ENCODE measurements around the gene CCDC92. TPM values are rescaled to one million over a fixed set of nuclear protein-coding genes. Genes with fewer than 3 reads are reported as not detected.

Gene CCDC92
- total RNA-seq (2016; rRNA removed; fragmentation: Illumina TruSeq; extraction: Trizol) (4.6 and 5.4 TPM in 2 replicates), polyA plus RNA-seq (2011; rRNA removed) (14.7 and 17.0 TPM in 2 replicates), polyA minus RNA-seq (2011; rRNA and poly(A)+ RNA removed; ENCODE audit: low replicate concordance) (4.1 and 12.5 TPM in 2 replicates), Bru-seq, nascent RNA (percentile 76 among the genes with signal in this experiment), BruChase-seq, experiment 1, labeled RNA remaining after a 6-hour chase (percentile 72 among the genes with signal in this experiment), BruChase-seq, experiment 2, labeled RNA remaining after a 2-hour chase (percentile 81 among the genes with signal in this experiment)
- 6.8 and 8.3 TPM in 2 replicates for total RNA-seq (2016; cell fraction: cytosol; rRNA removed; fragmentation: Illumina TruSeq; extraction: Trizol; ENCODE audit: low read depth)
- 3.3 and 3.9 TPM in 2 replicates for total RNA-seq (2016; cell fraction: insoluble cytoplasmic fraction; rRNA removed; fragmentation: Illumina TruSeq; extraction: Trizol)
- total RNA-seq (2016; cell fraction: membrane; rRNA removed; fragmentation: Illumina TruSeq; extraction: Trizol) = 15.8 and 17.8 TPM in 2 replicates
- 5.2 and 5.7 TPM in 2 replicates for total RNA-seq (2016; cell fraction: nucleus; rRNA removed; fragmentation: Illumina TruSeq; extraction: Trizol)
- polyA plus RNA-seq (2011; cell fraction: cytosol; rRNA removed) = 12.2 and 12.3 TPM in 2 replicates
- polyA plus RNA-seq (2011; cell fraction: nucleus; rRNA removed) = 19.1 and 22.3 TPM in 2 replicates
- polyA plus RNA-seq (2012) = 19.7 and 20.6 TPM in 2 replicates
- 46.0 and 49.0 TPM in 2 replicates for polyA plus RNA-seq (2016; cell fraction: cytosol; fragmentation: Illumina TruSeq; extraction: Trizol; ENCODE audit: low read depth)
- polyA plus RNA-seq (2016; cell fraction: insoluble cytoplasmic fraction; fragmentation: Illumina TruSeq; extraction: Trizol; ENCODE audit: low read depth) = 12.2 and 19.6 TPM in 2 replicates
- polyA plus RNA-seq (2016; cell fraction: membrane; fragmentation: Illumina TruSeq; extraction: Trizol; ENCODE audit: low read depth) = 66.4 and 70.7 TPM in 2 replicates
- 21.7 and 23.0 TPM in 2 replicates for polyA plus RNA-seq (2016; cell fraction: nucleus; fragmentation: Illumina TruSeq; extraction: Trizol; ENCODE audit: insufficient read depth, low read depth)
- 4.6 and 5.2 TPM in 2 replicates for polyA minus RNA-seq (2011; cell fraction: cytosol; rRNA and poly(A)+ RNA removed)
- polyA minus RNA-seq (2011; cell fraction: nucleus; rRNA and poly(A)+ RNA removed) = 14.3 and 19.6 TPM in 2 replicates
- long read RNA-seq, experiment 1, full-length matches to known transcripts = 2 of 11 reads
- long read RNA-seq, experiment 1, partial matches to known transcripts = 2 of 11 reads
- long read RNA-seq, experiment 1, other reads (novel, unspliced or antisense) = 7 of 11 reads
- long read RNA-seq, experiment 2, full-length matches to known transcripts = 30 of 57 reads
- long read RNA-seq, experiment 2, partial matches to known transcripts = 5 of 57 reads
- long read RNA-seq, experiment 2, other reads (novel, unspliced or antisense) = 22 of 57 reads

- peaks cover 37% of the 10 kb centered on the region for H3K4me1 ChIP-seq (ENCODE audit: insufficient read depth, low read length)
- peak within 1 kb of the TSS; percentile 86 to 89 (median 89) for H3K4me3 ChIP-seq (replicated peaks in 1 of 3; ENCODE audit: insufficient read depth in 1 of 3, low read depth in 2 of 3, low read length in 3 of 3)
- no peaks in the 10 kb centered on the region for H3K9me3 ChIP-seq (ENCODE audit: low read length)
- FAIRE-seq (no peak), DNase-seq (ENCODE audit: low spot score) (peak; percentile 85), ATAC-seq (peak; percentile 83)
- H2AFZ ChIP-seq (ENCODE audit: low read length) = peak within 1 kb of the TSS; percentile 52
- peaks cover 2 to 13% of the 10 kb centered on the region in 2 experiments; a peak in 4 of 5 replicates for H3K36me3 ChIP-seq (replicated peaks in 1 of 2; ENCODE audit: control insufficient read depth in 1 of 2, insufficient read depth in 2 of 2, low read length in 2 of 2)
- BruUV-seq (replicated peaks) = no TSS peak
- H3K4me2 ChIP-seq (ENCODE audit: low read depth, low read length) = peak within 1 kb of the TSS; percentile 88
- WGBS (ENCODE audit: low lambda C conversion rate) = 2% methylated on average over 12 of the region's 138 CpGs
- intact Hi-C loops (cut with micrococcal nuclease; ENCODE audit: unreplicated experiment) = no loop called here
- in situ Hi-C loops (cut with HindIII; ENCODE audit: extremely low pct_ligation_motif_present, low pct_unique_long_range_greater_than_20kb) = no loop called here
- ChIA-PET POLR2A (interaction anchor here (0.6 to 2.4 kb wide), 6 partner anchors 10 to 746 kb away, joined by 3 to 15 read pairs (median 4); partner anchors contain the start of gene ATP6V0A2), CTCF (ENCODE audit: low intra/inter-chr PET ratio, low total read pairs) (no interaction called here)
- no peaks in the 10 kb centered on the region; a peak in 1 of 5 replicates for H3K27me3 ChIP-seq (ENCODE audit: control insufficient read depth in 1 of 2, insufficient read depth in 2 of 2, low read length in 2 of 2)
- H4K20me1 ChIP-seq (ENCODE audit: insufficient read depth, low read length) = peaks cover 6% of the 10 kb centered on the region
- peaks cover 57% of the 10 kb centered on the region for H3K79me2 ChIP-seq (ENCODE audit: insufficient read depth, low read length)
- peak within 1 kb of the TSS; percentile 90 for H3K9ac ChIP-seq (ENCODE audit: insufficient read depth, low read depth, low read length)
- peak within 1 kb of the TSS; percentile 89 for H3K27ac ChIP-seq (ENCODE audit: extremely low read length, insufficient read depth, low read length)
- TF ChIP-seq ISX (CRISPR knock-in tag; conservative IDR thresholded peaks at IDR 0.05) (no peak), ZKSCAN5 (CRISPR knock-in tag; IDR thresholded peaks at IDR 0.05) (no peak), RCOR2 (CRISPR knock-in tag; IDR thresholded peaks at IDR 0.05) (no peak), MTA3 (CRISPR knock-in tag; IDR thresholded peaks at IDR 0.05) (no peak), TMF1 (CRISPR knock-in tag; IDR thresholded peaks at IDR 0.05; ENCODE audit: low read depth) (no peak), DRAP1 (CRISPR knock-in tag; IDR thresholded peaks at IDR 0.05) (no peak; the same call in 1 of the 2 replicates), ARNT2 (CRISPR knock-in tag; IDR thresholded peaks at IDR 0.05; ENCODE audit: low read depth) (peak; percentile 52; the same call in 1 of the 2 replicates), ZBTB33 (CRISPR knock-in tag; IDR thresholded peaks at IDR 0.05) (no peak), SMC3 (IDR thresholded peaks at IDR 0.05; ENCODE audit: low read length) (no peak), ZNF263 (CRISPR knock-in tag; IDR thresholded peaks at IDR 0.05) (no peak), ZNF3 (CRISPR knock-in tag; IDR thresholded peaks at IDR 0.05) (no peak), RFX1 (IDR thresholded peaks at IDR 0.05) (peak; percentile 74)
Observed at GRCh38 chr12:123972457-123973401, at the start of gene CCDC92, which contains the start of gene ZNF664. TSS of gene CCDC92 (minus strand) at chr12:123972831. CDS start at chr12:123944305, 28,526 bp downstream. TSS of gene ZNF664 (plus strand) at chr12:123973215. CDS start at chr12:124012145, 38,930 bp downstream.

Data from HepG2 (cell line).